HG03139 (cell line): ENCODE data around the gene BMS1.
"Not testable (repeated sequence)": the region's sequence is repeated elsewhere in the genome, so short reads cannot be mapped to it uniquely, and the experiment has no call there.

ENCODE experiments used
- ATAC-seq: cut with Tn5 transposase; IDR thresholded peaks from one replicate; pipeline ENCODE4 v1.9.1; 2021; ENCODE audit not compliant: unreplicated experiment

Gene BMS1

DNA sequence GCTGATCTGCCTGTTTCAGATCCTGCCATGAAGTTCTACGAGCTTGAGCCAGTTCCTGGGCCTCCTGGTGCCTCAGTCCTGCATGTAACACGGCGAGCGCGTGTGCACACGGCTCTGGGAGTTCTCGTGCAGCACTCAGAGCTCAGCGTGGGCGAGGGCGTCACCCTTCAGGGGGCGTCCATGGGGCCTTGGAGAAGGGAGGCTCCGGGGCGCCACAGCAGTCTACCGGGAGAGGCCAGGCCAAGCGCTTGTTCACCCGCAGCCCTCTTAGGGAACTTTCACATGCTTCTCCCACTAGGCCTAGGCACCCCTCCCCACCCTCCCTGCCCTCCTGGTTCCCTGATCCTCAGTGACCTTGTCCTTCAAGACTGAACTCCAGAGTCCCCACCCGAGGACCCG lies 83.1 kb downstream of the BMS1 start:
- ATAC-seq = no peak

DNA sequence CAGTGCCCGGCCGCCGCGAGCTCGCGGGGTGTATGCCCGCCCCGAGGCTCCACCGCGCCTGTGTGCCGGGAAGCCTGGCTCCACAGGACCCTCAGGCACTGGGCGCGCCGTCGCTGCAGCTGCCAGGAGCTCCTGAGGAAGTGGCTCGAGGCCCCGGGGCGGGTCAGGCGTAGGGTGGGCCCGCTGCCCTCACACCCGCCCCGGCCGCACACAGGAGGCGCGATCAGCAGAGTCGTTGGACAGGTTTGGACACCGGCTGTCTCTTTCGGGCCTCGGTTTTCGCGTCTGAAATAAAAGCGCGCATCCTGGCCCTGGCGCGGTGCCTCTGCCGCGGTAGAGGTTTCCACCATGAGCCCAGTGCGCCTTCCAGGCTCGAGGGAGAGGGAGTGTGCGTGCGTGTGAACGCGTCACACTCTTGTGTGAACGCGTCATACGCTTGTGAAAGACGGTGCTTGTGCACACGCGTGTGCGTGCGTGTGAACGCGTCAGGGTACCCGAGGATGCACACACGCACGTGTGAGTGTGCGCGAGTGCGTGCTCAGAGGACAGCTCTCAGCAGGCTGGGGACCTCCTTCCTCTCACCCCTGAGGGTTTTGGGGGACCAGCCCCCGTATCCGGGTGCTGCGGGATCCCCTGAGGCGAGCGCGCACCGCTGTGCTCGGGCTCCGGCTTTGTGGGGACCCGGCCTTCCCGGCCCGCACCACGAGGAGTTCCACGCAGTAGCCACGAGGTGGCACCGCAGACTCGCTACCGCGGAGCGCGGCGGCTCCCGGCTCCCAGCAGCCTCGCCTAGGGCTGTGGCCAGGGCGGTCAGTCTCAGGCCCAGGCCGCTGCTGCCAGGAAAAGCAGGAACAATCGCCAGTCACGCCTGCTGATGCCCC lies 83.8 kb downstream of the BMS1 start:
- ATAC-seq = peak; percentile 63

DNA sequence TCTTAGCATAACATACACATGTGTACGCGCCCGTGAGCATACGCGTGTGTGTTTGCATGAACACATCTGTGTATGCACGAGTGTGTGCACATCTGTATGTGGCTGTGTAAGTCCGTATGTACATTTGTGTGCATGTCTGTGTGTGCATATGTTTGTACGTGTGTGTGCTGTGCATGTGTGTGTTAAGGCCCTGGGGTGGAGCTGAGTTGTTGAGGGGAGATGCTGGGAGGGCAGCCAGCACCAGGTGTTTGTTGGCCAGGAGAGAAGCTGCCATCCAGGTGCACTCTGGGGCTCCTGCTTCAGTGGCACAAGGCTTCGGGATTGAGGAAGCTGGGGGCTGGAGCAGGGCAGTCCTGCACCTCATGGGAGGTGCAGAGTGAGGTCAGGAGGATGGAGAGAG lies 85.0 kb downstream of the BMS1 start:
- ATAC-seq = no peak

DNA sequence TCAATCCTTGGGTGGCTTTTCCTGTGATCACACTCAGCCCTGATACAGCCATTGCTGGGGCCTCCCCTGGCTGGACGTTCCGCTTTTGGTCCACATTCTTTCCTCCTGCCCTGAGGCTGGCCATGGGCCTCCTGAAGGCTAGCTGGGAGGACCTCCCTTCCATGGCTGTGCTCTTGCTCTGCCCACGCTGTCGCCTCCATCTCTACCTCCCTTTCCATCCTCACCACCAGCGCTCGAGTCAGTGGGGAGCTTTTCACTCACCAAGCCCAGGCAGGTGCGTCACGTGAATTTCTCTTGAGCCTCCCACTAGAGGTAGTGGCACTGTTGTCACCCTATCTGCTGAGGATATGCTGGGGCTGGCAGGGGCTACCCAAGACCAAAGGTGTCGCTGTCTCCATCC lies 85.9 kb downstream of the BMS1 start:
- no peak for ATAC-seq

DNA sequence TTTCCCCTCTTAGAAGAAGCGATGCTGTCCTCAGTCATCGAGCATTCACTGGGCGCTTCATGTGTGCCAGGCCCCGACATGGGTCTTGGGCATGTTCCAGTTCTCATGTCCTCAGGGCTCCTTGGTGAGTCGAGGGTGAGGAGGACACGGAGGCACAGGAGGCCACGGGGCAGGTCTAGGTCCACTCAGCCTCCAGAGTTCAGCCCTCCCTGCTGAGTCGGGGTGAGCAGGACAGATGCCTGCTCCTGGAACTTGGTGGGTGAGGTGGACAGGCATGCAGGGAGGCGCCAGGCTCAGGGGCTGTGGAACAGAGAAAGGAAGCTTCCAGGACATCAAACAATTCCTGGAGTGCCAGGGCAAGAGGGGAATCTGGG lies 87.4 kb downstream of the BMS1 start:
- no peak for ATAC-seq

DNA sequence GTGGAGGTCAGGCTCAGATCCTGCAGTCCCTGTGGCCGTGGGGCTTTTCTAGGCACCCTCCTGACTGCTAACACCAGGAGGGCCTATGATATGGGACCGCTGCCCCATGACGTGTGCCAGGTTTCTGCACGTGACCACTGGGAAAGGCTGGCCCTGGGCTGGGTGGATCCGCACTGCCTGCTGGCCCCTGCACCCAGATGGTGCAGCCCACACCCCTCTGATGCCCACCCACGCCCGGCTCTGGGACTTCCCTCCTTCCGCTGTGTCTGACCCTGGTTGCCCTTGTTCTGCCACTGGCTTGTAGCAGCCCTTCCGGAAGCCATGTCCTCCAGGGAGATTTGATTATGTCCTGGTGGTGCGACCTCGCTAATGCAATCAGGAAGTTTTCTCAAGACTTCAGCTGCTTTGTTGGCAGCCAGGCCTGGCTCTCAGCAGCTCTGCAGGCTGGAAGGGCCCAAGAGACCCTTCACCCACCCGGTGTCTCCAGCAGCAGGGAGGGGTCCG lies 88.6 kb downstream of the BMS1 start:
- not testable (repeated sequence) for ATAC-seq

DNA sequence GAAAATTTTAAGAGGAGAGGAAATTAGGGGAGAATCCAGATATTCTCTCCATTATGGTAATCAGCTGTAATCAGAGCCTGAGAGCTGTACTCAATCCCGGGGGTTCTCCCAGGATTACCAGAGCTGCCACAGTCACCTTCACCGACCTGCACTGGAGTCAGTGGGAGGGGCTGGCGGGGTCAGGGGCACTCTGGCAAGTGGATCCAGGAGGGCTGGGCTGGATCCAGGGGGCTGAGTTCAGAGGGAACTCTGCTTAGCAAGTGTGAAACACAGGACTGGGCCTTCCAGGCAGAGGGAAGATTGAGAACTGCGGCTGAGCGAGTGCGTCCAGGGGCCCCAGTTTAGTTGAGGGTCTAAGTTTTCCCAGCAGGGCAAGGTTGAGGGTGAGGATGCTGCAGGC lies 89.2 kb downstream of the BMS1 start:
- ATAC-seq = no peak

DNA sequence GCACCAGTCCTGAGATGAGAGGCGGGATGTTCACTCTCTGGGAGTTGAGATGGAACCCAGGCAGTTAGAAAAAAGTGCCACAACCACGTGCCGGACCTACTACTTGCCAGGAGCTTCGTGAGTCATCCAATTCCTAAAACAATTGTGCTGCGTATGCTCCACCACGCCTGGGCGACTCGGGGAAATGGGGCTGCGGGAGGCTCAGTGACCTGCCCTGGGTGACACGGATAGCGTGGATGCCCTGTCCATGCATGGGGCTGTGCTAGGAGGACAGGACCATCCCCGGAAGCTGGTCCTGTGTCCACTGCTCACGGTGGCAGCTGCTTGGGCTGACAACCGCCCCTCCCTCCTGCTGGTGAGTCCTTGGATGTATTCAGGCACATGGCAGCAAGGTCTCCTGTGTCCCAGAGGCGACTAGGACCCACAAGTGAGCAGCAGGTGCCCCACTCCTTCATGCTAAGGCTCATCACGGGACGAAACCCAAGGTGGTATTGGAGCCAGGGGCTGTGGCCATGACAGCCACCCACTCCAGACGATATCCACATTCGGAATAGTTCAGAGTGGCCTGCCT lies 90.4 kb downstream of the BMS1 start:
- ATAC-seq = no peak

DNA sequence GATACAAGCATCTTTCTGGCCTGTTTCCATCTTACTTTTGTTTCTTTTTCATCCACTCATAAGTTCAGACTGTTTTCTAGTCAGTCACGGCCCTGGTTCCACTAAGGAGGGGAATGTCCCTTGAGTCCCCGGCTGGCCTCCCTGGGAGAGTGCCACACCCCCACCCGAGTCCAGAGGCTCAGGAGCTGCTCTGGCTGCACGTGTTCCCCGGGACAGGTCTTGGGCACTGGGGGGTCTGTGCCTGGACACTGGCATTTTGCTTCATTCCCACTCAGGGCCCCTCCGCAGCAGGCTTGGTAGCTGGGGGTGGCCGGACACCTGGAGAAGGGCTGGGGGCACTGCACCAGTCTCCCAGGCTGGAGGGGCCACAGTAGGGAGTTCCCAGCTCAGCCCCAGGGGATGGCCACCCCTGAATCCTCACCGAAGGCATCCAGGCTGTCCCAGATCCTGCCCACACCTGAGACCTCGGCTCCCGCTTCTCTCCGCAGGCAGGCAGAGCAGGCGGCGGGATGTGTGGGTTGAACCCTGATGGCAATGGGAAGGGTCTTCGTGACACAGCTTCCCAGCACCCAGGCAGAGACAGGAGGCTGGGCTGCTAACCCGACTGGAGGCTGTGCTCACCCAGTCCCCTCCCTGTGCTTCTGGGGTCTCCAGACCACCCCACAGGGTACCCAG lies 92.3 kb downstream of the BMS1 start:
- ATAC-seq = no peak

DNA sequence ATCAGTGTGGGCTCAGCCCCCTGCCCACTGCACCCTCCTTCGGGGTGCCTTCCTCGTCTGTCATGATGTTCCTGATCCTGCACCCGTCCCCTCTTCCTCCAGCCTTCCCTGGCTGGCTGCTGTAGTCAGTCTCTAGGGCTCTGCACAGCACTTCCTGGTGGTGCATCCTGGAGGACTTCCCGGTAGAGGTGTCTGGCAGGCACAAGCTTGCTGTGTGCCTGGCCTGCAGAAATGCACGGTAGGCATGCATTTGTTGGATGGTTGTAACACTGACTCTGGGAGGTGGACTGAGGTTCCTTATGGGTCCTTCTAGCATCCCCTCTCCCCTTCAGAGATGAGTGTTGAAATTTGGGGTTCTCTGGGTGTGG lies 92.8 kb downstream of the BMS1 start:
- no peak for ATAC-seq

DNA sequence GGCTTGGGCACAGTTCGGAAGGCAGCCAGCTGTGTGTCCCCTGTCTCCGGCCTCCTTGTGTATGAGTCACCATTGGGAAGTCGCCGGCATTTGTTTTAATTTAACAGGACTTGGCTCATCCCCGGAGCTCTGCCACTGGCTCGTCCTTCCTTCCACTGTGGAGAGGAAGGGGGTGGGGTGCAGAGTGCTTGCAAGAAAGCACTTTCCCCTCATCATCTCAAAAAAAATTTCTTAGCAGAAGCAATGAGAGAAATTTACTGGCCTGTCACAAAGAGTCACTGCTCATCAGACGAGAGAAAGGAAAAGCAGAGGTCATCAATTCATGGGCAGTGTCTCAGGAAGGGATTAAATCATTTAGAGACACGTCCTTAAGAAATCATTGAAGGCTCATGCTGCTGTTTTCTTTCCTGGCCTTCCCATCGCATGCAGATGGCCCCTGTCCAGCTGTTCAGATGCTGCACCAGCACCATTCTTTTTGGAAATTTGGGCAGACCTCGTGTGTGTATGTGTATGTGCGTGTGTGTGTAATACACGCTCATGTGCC lies 93.3 kb downstream of the BMS1 start:
- no peak for ATAC-seq

DNA sequence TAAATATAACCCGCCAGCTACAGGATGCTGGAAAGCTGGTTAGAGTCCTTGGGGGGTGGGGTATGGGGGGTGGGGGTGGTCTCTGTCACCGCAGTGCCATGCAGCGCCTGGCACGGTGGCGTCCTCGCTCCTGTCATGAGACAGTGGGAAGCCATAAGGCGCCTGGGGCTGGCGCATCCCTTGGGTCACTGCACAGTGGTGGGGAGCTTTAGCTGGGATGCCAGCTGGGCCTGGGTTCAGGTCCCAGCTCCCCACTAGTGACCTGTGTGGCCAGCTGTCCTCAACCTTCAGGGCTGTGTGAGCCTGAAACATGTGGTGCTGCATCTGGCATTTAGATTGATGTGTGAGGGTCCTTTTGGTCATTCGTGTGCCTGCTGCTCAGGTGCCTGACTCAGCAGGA lies 93.9 kb downstream of the BMS1 start:
- ATAC-seq = no peak

DNA sequence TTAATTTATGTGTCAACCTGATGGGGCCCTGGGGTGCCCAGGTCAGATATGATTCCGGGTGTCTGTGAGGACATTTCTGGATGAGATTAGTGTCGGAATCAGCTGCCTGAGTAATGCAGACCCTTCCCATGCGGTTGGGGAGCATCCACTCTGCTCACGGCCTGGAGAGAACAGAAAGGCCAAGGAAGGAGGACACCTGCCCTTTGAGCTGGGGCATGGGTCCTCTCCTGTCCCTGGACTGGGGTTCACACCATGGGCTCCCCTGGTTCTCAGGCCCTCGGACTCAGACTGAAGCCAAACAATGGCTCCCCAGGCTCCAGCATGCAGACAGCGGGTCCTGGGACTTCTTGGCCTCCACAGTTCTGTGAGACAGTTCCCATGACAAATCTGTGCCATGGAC lies 94.3 kb downstream of the BMS1 start:
- ATAC-seq = no peak

DNA sequence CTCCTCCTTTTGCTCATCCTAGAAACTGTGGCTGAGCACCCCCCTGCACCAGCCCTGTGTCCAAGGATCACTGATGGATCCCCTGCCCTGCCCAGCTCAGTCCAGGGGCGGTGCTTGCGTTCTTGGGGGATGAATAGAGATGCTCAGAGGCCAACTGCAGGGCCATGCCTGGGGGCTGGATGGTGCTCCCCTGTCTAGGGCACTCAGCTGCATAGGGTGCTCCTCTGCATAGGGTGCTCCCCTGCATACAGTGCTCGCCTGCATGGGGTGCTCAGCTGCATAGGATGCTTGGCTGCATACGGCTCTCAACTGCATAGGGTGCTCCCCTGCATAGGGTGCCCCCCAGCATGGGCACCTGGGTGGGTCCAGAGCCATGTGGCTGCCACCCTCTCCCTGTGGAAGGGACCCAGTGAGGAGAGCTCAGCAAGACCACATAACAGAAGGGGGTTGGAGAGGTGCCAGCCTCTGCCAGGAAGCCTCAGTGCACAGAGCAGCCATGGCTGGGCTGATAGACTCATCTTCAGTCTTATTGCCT lies 95.0 kb downstream of the BMS1 start:
- no peak for ATAC-seq

DNA sequence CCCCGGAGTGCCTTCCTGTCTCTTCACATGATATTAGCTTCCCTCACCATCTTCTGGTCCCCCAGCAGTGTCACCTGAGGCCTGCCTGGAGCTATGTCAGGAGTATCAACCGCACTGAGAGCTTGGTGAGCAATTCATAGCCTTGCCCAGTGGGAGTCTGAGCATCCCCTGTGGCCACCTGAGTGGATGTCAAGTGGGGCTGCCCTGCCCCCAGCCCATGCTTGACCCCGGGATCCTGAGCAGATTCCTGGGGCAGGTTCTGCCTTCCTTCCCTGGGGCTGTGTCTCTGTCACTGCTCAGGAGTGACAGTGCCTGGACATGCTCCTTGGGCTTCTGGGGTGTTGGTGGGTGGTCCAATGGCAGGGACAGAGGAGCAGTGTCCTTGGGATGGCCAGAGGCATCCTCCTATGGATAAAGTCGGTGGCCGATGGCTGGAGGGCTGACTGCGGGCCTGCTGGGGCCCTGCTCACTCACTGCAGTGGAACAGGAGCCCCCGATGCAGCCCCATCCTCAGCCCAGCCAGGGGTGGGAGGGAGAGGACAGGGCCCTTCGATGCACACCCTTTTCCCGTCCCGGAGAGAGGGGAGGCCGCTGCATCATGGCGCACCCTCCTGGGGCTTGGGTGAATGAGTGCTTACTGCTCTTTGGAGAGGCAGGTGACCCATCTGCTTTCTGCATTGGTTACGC lies 95.7 kb downstream of the BMS1 start:
- no peak for ATAC-seq

DNA sequence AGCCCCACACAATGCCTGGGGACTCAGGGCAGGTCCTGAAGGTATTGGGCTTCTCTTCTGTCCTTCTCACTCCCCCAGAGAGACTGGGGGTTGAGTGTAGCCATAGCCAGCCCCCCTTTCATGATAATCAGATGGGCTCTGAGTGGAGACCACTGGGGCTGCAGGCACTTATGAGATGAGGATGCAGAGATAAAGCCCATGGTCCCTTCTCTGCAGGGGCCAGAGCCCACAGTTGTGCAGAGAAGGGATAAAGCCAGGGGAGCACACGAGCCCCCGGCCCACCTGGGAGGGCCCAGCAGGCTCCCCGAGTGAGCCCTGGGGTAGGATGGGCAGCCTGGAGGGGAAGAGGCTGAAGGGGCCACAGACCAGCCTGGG lies 96.2 kb downstream of the BMS1 start:
- no peak for ATAC-seq

DNA sequence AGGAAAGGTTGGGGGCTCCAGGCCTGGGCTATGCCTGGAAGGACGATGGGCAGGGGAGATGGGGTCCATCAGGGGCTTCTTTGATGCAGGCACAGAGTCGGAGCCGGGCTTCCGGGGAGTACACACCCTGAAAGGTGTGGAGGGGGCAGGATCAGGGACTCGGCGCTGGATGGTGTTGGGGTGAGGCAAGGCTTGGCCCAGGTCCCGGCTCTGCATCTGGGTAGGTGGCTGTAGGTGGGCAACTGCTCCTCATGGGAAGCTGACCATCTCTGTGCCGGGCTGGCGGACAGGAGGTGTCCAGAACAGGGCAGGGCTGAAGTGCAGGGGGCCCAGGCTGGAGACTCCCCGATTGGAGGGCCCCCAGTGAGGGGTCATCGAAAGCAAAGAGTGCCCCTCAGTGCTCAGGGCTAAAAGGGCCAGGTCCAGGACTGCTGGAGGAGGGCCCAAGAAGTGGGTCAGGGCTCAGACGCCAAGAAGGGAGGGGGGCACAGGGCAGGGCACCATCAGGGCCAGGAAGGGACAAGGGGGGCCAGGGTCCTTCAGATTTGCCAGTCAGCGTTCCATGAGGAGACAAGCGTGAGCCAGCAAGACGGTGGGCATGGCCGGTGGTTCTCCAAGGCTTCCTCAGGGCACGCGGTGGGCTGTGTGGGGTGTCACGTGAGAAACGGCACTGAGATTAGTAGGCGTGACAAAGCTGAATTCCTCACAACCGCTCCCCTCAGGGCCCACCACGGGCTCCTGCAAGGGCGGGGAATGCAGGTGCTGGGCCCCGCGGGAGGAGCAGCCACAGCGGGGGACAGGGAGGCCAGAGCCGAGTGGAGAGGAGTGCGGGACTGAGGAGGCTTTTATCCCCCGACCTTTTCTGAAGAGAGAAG lies 97.0 kb downstream of the BMS1 start:
- ATAC-seq = no peak

DNA sequence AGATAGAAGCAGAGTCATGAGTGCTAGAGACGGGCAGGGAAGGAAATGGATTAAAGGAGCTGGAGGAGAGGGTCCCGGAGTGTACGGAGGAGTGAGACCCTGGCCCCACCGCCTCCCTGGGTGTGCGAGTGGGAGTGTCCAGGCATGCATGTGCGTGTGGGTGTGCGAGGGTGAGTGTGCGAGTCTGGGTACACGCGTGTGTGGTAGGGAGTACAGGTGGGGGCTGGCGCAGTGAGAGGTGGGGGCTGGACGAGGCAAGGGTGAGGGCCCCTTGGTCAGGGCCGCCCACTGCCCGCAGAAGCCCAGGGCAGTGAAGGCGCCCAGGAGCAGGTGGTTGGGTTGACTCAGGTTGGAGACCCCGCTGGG lies 97.6 kb downstream of the BMS1 start:
- ATAC-seq = no peak

DNA sequence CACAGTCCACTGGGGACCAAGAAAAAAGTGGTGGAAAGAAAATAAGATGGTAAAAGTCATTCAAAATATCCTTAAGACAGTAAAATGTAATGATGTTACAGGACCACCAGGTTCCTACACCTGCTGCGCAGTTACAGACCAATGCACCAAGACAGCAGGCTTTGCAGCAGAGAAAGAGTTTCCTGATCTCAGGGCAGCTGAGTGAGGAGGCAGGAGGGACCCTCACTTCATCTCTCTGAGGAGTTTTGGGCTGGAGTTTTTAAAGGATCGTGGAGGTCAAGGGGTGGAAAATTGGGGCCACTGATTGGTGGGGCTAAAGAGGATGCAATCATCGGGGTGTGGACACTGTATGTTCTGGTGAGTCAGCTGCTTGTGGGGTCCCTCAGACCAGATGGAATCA lies 100.0 kb downstream of the BMS1 start:
- ATAC-seq = no peak
